ENCODE results near the gene KCNAB1.
A peak's percentile ranks its signal among the peaks of the same experiment; 100 is the strongest.
"Not testable (repeated sequence)": the region's sequence is repeated elsewhere in the genome, so short reads cannot be mapped to it uniquely, and the experiment has no call there.

The KCNAB1 gene

DNA sequence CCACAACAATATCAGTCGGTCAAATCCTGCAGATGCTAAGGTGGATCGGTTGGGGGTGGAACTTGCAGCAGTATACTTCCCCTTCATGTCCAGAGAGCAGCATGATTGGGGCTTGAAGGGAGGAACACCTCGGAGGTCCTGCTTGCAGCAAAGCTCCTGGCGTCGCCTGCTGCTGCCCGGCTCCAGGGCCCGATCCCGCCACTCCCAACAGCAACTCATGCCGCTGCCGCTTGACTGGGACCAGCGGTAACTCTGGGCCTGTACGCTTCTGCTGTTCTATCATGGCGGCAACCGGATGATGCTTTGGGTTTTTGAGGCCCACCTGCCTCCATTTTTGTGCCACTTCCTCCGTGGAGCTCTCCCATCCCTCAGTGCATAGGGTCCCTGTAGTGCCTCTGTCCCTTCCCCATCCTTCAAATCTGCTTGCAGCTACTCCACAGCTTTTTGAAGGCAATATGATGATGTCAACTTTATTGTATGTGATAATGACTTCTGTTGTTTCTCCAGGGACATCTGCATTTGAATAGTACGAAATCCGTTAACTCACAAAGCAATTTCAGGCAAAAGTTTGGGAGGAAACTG lies 56.3 kb downstream of the KCNAB1 start:
- DNase-seq, result no peak

DNA sequence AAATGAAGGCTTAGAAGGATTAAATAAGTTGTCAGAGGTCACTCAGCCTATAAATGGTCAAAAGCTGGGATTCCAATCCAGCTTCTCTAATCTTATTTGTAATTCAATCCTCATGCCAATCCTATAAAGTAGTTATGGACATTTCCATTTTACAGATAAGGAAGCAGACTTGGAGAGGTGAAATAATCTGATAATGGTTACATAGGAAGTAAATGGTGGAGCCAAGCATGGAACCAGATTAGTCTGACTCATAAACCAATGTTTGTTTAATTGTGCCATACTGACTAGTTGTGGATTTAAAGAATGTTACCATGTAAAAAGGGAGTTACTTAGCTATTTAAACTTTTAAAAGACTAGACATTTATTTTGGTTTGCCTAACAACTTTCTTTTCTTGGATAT lies 59.7 kb downstream of the KCNAB1 start:
- DNase-seq, result no peak

GRCh38 chr3:156181509-156181908 lies 61.1 kb downstream of the KCNAB1 start:
- no peak for DNase-seq

DNA sequence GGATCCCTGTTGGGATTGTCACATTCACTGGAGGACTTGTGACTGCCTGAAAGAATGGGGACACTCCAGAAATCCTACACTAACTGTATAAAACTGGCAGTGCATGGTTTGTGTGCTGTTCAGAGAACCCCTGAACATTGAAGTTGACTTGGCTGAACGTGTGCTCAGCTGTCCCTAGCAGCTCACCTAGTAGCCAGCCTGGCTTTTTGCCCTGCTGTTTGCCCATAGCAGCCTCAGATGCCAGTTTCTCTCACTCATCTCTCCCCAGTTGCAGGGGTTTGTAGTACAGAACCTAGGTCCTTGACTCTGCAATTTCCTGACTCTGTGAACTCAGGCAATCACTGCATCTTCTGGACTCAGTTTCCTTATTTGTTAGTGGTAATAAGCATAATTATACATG lies 63.0 kb downstream of the KCNAB1 start:
- no peak for DNase-seq

- DNase-seq, result no peak
Observed at GRCh38 chr3:156184156-156184555, 63.8 kb downstream of the KCNAB1 start.

DNA sequence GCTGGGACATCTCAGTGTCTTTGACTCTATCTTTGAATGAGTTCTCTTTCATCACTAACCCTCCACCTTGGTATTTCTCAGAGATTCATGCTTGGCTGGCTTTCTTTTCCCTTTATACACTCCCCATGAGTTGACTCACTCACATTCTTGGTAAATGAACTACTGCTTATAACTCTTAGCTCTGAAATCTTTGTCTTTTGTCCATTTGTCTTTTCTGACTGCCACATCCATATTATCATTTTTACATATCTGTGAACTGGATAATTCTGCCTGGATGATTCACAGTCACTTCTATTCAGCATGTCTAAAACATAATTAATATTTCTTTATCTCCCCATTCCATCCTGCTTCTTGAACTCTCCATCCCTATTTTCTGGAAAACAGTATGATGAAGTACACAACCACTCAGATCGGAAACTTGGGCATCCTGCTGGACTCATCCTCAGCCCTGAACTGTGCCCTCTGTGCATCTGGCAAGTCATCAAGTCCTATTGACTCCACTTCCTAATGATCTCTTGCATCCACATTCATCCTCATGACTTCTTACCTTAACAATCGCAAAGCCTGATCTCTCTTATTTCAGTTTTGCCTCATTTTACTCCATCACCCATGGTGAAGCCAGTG lies 66.9 kb downstream of the KCNAB1 start:
- no peak for DNase-seq

DNA sequence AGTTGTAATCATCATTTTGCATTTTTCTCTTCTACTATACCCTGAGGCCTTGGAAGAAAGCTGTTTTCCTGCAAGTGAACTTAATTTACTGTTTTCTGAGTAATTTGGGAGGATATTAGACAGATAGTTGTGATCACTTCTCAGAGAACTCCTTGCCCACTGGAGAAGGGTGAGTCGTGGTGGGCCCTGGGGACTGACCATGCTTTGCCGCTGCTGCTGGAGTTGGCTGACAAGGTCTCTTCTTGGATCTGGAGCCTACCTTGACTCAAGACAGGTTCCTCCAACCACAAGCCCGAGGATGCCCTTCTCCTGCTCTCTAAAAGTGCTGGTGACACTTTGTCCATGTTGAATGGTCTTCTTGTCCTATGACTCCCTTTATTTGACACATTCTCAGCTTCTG lies 68.4 kb downstream of the KCNAB1 start:
- DNase-seq, result no peak

GRCh38 chr3:156189927-156190326 lies 69.5 kb downstream of the KCNAB1 start:
- no peak for DNase-seq

DNA sequence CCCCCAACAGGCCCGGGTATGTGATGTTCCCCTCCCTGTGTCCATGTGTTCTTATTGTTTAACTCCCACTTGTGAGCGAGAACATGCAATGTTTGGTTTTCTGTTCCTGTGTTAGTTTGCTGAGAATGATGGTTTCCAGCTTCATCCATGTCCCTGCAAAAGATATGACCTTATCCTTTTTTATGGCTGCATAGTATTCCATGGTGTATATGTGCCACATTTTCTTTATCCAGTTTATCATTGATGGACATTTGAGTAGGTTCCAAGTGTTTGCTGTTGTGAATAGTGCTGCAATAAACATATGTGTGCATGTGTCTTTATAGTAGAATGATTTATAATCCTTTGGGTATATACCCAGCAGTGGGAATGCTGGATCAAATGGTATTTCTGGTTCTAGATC lies 74.6 kb downstream of the KCNAB1 start:
- DNase-seq, result not testable (repeated sequence)

DNA sequence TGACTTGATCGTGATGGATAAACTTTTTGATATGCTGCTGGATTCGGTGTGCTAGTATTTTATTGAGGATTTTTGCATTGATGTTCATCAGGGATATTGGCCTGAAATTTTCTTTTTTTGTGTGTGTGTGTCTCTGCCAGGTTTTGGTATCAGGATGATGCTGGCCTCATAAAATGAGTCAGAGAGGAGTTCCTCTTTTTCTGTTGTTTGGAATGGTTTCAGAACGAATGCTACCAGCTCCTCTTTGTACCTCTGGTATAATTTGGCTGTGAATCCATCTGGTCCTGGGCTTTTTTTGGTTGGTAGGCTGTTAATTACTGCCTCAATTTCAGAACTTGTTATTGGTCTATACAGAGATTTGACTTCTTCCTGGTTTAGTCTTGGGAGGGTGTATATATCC lies 76.8 kb downstream of the KCNAB1 start:
- not testable (repeated sequence) for DNase-seq

DNA sequence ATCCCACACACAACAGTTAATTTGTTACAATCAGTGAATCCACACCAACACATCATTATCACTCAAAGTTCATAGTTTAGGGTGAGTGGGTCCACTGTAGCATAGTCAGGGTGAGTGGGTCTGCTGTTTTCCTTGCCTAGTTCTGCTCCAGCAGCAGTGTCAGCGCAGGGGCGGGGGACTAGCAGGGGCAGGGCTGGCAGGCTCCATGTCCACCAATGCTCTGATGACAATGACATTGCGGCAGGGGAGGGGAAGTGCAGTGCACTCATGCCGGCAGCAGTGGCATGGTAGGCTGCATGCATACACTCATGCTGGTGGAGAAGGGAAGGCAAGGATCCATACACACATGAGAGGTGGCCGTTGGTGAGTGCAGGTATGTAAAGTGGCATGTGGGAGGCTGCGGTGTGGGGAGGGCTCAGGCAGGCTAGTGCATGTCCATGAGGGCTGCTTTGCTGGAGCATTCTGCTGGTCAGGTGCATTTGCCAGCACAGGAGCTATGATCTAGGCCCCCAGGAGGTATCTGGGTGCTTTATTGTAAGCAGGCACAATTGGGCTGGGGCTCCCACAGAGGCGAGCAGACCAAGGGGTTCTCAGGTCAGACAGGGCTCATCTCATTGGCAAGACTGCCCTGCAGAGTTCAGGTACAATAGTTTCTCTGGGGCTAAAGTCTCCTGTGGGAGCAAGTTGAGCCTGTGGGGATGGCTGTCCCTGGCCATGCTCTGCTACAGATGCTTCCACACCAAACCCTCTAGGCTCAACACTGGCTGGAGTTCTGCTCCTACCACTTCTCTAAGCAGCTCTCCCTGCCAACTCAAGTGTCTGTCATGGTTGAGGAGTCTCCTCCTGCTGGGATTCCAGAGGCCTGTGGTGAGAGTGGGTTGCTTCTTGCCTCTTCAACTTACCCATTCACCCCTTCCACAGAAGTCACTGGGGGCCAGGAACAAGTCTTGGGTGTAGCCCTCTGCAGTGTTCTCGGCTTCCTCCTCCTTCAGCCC lies 81.3 kb downstream of the KCNAB1 start:
- no peak for DNase-seq

DNA sequence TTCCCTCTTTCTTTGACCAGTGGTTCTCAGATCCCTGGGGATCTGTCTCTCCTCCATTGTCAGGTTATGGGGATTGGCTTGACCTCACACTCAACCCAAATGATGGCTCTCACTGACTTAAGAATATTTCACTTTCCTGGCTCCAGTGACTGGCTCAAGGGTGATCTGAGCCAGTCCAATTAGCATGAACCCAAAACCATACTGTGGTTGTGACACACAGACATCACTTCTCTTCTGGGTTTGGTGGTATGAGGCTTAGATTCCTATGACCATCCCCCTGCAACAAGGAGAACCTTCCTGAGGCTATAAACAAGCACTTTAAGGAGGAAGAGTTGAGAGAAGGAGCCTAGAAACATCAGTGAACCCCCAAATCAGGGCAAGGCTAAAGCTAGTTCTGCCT lies 85.8 kb downstream of the KCNAB1 start:
- DNase-seq, result no peak

- DNase-seq, result no peak
Observed at GRCh38 chr3:156207802-156208685, 87.7 kb downstream of the KCNAB1 start.

DNA sequence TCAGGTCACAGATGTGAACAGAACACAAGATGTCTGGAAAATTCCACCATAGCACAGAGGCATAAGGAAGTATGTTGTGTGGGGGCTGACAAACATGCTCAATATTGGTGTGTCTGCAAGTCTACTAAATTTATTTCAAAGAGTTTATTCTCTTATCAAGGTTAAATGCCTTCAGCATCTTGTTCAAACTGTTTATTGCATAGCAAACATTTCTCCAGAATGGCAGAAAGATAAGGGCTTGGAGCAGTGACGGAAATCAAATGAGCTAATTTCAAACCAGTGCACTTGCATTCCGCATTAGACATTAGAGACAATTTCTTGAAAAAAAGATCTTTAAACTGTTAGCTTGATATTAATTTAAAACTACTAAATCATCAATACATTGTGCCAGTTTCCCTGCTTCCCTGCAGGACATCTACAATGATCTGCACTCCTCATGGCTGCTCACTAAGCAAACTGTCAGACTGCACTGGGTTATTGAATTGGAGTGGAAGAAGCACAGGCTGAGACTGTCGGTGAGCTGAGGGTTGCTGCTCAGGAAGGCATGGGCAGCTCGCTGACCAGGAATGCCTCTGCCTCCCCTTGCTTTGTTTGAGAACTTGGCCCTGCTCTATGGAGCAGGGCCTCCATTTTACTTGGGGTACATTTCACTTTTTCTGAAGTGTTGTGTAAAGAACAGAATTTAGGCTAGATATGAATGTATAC lies 89.4 kb downstream of the KCNAB1 start:
- DNase-seq, result no peak

GRCh38 chr3:156211583-156211982 lies 91.2 kb downstream of the KCNAB1 start:
- DNase-seq, result peak; percentile 21

DNA sequence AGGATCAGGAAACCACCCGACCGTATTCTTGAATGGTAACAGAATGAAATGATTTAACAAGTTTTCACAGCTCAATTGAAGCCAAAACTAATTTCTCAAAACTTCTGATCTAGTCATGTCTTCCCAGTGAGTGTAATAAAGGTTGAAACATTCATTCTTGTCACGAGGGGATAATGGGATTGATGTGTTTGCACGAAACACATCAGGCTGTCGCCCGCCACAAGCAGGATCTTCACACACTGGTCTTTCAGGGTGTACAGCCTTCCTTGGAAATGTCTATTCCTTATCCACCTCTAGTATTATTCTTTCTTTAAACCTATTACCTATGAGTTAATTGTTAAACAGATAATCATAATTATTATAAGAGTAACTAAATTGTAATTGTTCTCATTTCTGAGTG lies 94.3 kb downstream of the KCNAB1 start:
- DNase-seq, result no peak

DNA sequence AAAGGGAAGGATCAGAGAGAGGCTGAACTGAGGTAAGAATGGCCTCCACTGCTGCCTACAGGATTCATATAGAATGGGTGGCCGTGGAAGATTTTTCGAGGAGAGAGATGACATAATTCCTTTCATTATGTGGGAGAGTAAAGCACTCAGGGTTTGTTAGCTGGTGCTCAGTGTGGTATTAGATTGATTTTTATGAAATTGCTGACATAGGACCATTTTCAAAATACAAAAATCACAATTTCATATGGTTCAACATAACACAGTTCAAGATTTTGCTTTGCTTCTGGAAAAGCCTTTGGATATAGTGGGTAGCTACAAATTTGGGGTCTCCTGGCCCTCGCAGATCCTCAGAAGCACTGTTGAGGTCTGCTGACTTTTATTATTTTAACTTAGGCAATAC lies 95.4 kb downstream of the KCNAB1 start:
- no peak for DNase-seq

DNA sequence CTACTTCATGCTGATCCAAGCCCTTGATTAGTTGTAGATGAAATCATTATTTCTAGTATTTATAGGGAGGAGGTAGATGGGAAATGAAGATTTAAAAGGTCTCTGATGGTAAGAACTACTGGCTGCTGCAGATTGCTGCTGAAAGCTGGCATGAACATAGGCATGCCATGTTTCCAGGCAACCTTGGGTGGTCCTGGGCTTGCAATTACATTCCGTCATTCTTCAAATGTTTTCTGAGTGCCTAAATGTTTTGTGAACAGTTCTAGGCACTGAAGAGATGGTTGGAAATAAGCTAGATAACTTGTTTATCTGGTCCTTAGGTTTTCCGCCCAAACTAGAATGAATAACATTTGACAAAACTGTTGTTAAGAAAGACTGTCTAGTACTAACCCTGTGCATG lies 95.8 kb downstream of the KCNAB1 start:
- DNase-seq, result no peak

GRCh38 chr3:156216852-156217251 lies 96.5 kb downstream of the KCNAB1 start:
- no peak for DNase-seq

DNA sequence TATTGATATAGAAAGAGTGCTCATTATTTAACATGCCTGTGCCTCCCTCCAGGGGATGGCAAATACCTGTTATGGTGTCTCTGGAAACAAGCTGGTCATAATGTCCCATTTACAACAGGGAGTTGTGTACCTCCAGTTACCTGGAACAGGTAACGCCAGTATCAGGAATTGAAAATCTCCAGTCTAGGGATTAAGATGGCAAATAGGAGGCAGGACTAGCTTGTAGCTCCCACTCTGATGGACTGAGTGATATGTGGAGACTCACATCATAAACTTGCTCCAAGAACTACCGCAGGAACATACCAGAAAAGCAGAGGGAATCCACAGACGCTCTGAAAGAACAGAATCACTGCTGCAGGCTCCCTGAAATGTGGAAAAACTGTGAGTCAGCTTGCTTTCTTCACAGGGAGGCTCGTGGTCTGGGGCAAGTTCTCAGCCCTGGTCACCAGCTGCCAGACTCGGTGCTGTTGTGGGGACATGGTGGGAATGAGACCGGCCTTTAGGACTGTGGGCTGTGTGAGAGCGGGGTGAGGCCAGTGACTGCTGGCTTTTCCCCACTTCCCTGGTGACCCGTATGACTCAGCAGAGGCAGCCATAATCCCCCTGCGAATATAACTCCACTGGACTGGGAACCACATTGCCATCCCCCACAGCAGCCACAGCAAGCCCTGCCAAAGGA lies 97.4 kb downstream of the KCNAB1 start:
- DNase-seq, result no peak

DNA sequence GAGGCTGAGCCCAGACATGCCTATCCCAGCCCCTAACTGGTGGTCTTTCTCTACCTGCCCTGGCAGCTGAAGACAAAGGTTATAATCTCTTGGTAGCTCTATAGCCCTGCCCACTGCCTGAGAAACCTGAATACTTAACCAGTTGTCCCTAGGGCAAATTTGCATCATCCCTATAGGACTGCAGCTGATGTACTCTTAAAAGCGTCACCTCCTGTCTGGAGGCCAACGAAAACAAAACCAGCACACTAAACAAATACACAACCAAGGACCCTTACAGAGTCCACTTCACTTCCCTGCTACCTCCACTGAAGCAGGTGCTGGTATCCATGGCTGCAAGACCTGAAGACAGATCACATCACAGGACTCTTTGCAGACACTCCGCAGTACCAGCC lies 98.0 kb downstream of the KCNAB1 start:
- DNase-seq, result no peak

- DNase-seq, result not testable (repeated sequence)
Observed at GRCh38 chr3:156222381-156222780, 102.0 kb downstream of the KCNAB1 start.
